ENCODE measurements around the gene SLC9A8.

DNA sequence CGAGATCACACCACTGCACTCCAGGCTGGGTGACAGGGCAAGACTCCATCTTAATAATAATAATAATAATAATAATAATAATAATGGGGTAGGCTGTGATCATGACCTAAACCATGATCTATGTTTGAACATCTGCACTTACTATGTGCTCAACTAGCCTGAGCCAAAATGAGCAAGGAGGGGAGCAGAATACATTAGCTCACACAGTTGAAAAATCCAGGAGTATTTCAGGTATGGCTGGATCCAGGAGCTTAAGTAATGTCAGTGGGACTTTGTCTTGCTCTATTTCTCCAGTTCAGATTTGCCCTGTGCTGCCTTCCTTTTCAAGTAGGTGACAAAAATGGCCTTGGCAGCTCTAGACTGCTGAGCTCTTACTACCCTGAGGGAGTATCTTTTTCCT lies 32.7 kb upstream of the SLC9A8 start:
- TF ChIP-seq TP53 (CRISPR knock-in tag; IDR thresholded peaks at IDR 0.05) (no peak), FOSL2 (IDR thresholded peaks at IDR 0.05) (no peak), FOSL2 (CRISPR knock-in tag; IDR thresholded peaks at IDR 0.05) (no peak), GATA3 (IDR thresholded peaks at IDR 0.05; ENCODE audit: borderline replicate concordance) (no peak)
- TF ChIP-seq, protein P1, sequence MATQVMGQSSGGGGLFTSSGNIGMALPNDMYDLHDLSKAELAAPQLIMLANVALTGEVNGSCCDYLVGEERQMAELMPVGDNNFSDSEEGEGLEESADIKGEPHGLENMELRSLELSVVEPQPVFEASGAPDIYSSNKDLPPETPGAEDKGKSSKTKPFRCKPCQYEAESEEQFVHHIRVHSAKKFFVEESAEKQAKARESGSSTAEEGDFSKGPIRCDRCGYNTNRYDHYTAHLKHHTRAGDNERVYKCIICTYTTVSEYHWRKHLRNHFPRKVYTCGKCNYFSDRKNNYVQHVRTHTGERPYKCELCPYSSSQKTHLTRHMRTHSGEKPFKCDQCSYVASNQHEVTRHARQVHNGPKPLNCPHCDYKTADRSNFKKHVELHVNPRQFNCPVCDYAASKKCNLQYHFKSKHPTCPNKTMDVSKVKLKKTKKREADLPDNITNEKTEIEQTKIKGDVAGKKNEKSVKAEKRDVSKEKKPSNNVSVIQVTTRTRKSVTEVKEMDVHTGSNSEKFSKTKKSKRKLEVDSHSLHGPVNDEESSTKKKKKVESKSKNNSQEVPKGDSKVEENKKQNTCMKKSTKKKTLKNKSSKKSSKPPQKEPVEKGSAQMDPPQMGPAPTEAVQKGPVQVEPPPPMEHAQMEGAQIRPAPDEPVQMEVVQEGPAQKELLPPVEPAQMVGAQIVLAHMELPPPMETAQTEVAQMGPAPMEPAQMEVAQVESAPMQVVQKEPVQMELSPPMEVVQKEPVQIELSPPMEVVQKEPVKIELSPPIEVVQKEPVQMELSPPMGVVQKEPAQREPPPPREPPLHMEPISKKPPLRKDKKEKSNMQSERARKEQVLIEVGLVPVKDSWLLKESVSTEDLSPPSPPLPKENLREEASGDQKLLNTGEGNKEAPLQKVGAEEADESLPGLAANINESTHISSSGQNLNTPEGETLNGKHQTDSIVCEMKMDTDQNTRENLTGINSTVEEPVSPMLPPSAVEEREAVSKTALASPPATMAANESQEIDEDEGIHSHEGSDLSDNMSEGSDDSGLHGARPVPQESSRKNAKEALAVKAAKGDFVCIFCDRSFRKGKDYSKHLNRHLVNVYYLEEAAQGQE (IDR thresholded peaks at IDR 0.05): no peak
- TF ChIP-seq, protein P2, sequence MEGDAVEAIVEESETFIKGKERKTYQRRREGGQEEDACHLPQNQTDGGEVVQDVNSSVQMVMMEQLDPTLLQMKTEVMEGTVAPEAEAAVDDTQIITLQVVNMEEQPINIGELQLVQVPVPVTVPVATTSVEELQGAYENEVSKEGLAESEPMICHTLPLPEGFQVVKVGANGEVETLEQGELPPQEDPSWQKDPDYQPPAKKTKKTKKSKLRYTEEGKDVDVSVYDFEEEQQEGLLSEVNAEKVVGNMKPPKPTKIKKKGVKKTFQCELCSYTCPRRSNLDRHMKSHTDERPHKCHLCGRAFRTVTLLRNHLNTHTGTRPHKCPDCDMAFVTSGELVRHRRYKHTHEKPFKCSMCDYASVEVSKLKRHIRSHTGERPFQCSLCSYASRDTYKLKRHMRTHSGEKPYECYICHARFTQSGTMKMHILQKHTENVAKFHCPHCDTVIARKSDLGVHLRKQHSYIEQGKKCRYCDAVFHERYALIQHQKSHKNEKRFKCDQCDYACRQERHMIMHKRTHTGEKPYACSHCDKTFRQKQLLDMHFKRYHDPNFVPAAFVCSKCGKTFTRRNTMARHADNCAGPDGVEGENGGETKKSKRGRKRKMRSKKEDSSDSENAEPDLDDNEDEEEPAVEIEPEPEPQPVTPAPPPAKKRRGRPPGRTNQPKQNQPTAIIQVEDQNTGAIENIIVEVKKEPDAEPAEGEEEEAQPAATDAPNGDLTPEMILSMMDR (IDR thresholded peaks at IDR 0.05): no peak
